ENCODE data around the gene SEMA5A. TPM values are rescaled to one million over a fixed set of nuclear protein-coding genes. Genes with fewer than 3 reads are reported as not detected.

SEMA5A gene
- polyA plus RNA-seq, 1 donor (not counting 4 experiments of a cell fraction or from before 2014, with no cell fraction given): 0.16 TPM

- Histone ChIP-seq H3K4me2 (ENCODE audit: control insufficient read depth, extremely low read depth, insufficient read depth, low read depth, low read length) (no peak overlapping the region), H3K9ac (ENCODE audit: control insufficient read depth, extremely low read depth, insufficient read depth, low read length) (no peak overlapping the region), H3K27me3 (ENCODE audit: control insufficient read depth, extremely low read depth, insufficient read depth, low read length) (no peaks in the 10 kb centered on the region), H3K9me1 (ENCODE audit: control insufficient read depth, extremely low read depth, insufficient read depth, low read length) (no peaks in the 10 kb centered on the region), H2AFZ (ENCODE audit: control insufficient read depth, low read length) (no peak overlapping the region), H3K27ac (ENCODE audit: control insufficient read depth, insufficient read depth, low read length) (no peak overlapping the region), H3K79me2 (ENCODE audit: control insufficient read depth, insufficient read depth, low read length) (no peaks in the 10 kb centered on the region), H4K20me1 (ENCODE audit: control insufficient read depth, extremely low read depth, insufficient read depth, low read length) (no peaks in the 10 kb centered on the region), H3K36me3 (ENCODE audit: control insufficient read depth in 2 of 2, extremely low read depth in 1 of 2, insufficient read depth in 2 of 2, low read length in 2 of 2) (no peaks in the 10 kb centered on the region), H3K4me3 (ENCODE audit: control insufficient read depth in 2 of 3, extremely low read depth in 1 of 3, insufficient read depth in 2 of 3, low read depth in 1 of 3, low read length in 3 of 3) (no peak overlapping the region), H3K4me1 (ENCODE audit: control insufficient read depth, extremely low read depth, insufficient read depth, low read length) (peaks cover 6% of the 10 kb centered on the region), H3K9me3 (ENCODE audit: control insufficient read depth, low read depth, low read length) (no peaks in the 10 kb centered on the region)
- TF ChIP-seq EZH2 (IDR thresholded peaks at IDR 0.05; ENCODE audit: low read length) (no peak), CTCF (optimal IDR thresholded peaks at IDR 0.05 in 1 of 3, IDR thresholded peaks at IDR 0.05 in 1 of 3, conservative IDR thresholded peaks at IDR 0.05 in 1 of 3; ENCODE audit: extremely low read depth in 1 of 3, insufficient read depth in 2 of 3, low read length in 3 of 3) (no peak)
- FAIRE-seq (no peak), DNase-seq (ENCODE audit: low read depth, low spot score) (no peak)
- dilution Hi-C loops (cut with MboI; ENCODE audit: extremely low pct_ligation_motif_present, low sequenced_read_pairs): no loop called here
These were observed 508.8 kb downstream of the SEMA5A start for GRCh38 chr5:9037048-9037447.

- Histone ChIP-seq H3K4me2 (ENCODE audit: control insufficient read depth, extremely low read depth, insufficient read depth, low read depth, low read length) (no peak overlapping the region), H3K79me2 (ENCODE audit: control insufficient read depth, insufficient read depth, low read length) (no peaks in the 10 kb centered on the region), H3K27me3 (ENCODE audit: control insufficient read depth, extremely low read depth, insufficient read depth, low read length) (no peaks in the 10 kb centered on the region), H3K9me3 (ENCODE audit: control insufficient read depth, low read depth, low read length) (no peaks in the 10 kb centered on the region), H3K27ac (ENCODE audit: control insufficient read depth, insufficient read depth, low read length) (no peak overlapping the region), H3K9ac (ENCODE audit: control insufficient read depth, extremely low read depth, insufficient read depth, low read length) (no peak overlapping the region), H4K20me1 (ENCODE audit: control insufficient read depth, extremely low read depth, insufficient read depth, low read length) (no peaks in the 10 kb centered on the region), H3K36me3 (ENCODE audit: control insufficient read depth in 2 of 2, extremely low read depth in 1 of 2, insufficient read depth in 2 of 2, low read length in 2 of 2) (no peaks in the 10 kb centered on the region), H2AFZ (ENCODE audit: control insufficient read depth, low read length) (no peak overlapping the region), H3K9me1 (ENCODE audit: control insufficient read depth, extremely low read depth, insufficient read depth, low read length) (no peaks in the 10 kb centered on the region), H3K4me1 (ENCODE audit: control insufficient read depth, extremely low read depth, insufficient read depth, low read length) (peaks cover 6% of the 10 kb centered on the region), H3K4me3 (ENCODE audit: control insufficient read depth in 2 of 3, extremely low read depth in 1 of 3, insufficient read depth in 2 of 3, low read depth in 1 of 3, low read length in 3 of 3) (no peak overlapping the region)
- TF ChIP-seq CTCF (optimal IDR thresholded peaks at IDR 0.05 in 1 of 3, IDR thresholded peaks at IDR 0.05 in 1 of 3, conservative IDR thresholded peaks at IDR 0.05 in 1 of 3; ENCODE audit: extremely low read depth in 1 of 3, insufficient read depth in 2 of 3, low read length in 3 of 3) (no peak), EZH2 (IDR thresholded peaks at IDR 0.05; ENCODE audit: low read length) (no peak)
- DNase-seq (ENCODE audit: low read depth, low spot score): no peak
- FAIRE-seq: no peak
- dilution Hi-C loops (cut with MboI; ENCODE audit: extremely low pct_ligation_motif_present, low sequenced_read_pairs): no loop called here
These were observed 510.5 kb downstream of the SEMA5A start for GRCh38 chr5:9035346-9035745.

Measured in keratinocyte (primary cell).